Measurements from ENCODE around the gene ELANE. TPM values are rescaled to one million over a fixed set of nuclear protein-coding genes. Genes with fewer than 3 reads are reported as not detected.
"Not testable (repeated sequence)": the region's sequence is repeated elsewhere in the genome, so short reads cannot be mapped to it uniquely, and the experiment has no call there.

ELANE gene
- total RNA-seq, 1 experiment from 2014 or later: not detected

GRCh38 chr19:845707-846521, 6.2 kb upstream of the ELANE start:
- Mint-ChIP-seq H3K27me3 (ENCODE audit: insufficient read depth, unreplicated experiment) (peaks cover 7% of the 10 kb centered on the region), H3K9me3 (ENCODE audit: unreplicated experiment) (peaks cover 8% of the 10 kb centered on the region), H3K27ac (ENCODE audit: unreplicated experiment) (no peak overlapping the region), H3K4me1 (ENCODE audit: low read depth, unreplicated experiment) (no peaks in the 10 kb centered on the region), H3K4me3 (ENCODE audit: unreplicated experiment) (no peak overlapping the region), H3K36me3 (ENCODE audit: insufficient read depth, unreplicated experiment) (peaks cover 13% of the 10 kb centered on the region)
- H3K4me1 ChIP-seq: no peaks in the 10 kb centered on the region
- no peak overlapping the region for H3K4me3 ChIP-seq (ENCODE audit: low read depth, low read length)
- DNase-seq: no peak
- no TSS peak for BruUV-seq (replicated peaks)
- intact Hi-C loops (cut with micrococcal nuclease; ENCODE audit: unreplicated experiment): no loop called here
- no peaks in the 10 kb centered on the region for H3K9me3 ChIP-seq
- ChIA-PET POLR2A (no interaction called here), CTCF (no interaction called here)
- H3K36me3 ChIP-seq (ENCODE audit: control insufficient read depth, insufficient read depth, low read length): no peaks in the 10 kb centered on the region
- TF ChIP-seq CTCF (IDR thresholded peaks at IDR 0.05; ENCODE audit: insufficient read depth in 1 of 2, low read depth in 1 of 2, low read length in 1 of 2, severe bottlenecking in 1 of 2, unreplicated experiment in 1 of 2): no peak
- H3K27me3 ChIP-seq (replicated peaks; ENCODE audit: control insufficient read depth, insufficient read depth, low read length): no peaks in the 10 kb centered on the region

GRCh38 chr19:848386-848921, 3.6 kb upstream of the ELANE start:
- no peaks in the 10 kb centered on the region for H3K4me1 Mint-ChIP-seq (ENCODE audit: low read depth, unreplicated experiment)
- Histone ChIP-seq H3K36me3 (ENCODE audit: control insufficient read depth, insufficient read depth, low read length) (no peaks in the 10 kb centered on the region), H3K27me3 (replicated peaks; ENCODE audit: control insufficient read depth, insufficient read depth, low read length) (no peaks in the 10 kb centered on the region), H3K9me3 (no peaks in the 10 kb centered on the region), H3K4me3 (ENCODE audit: low read depth, low read length) (no peak overlapping the region), H3K4me1 (no peaks in the 10 kb centered on the region)
- intact Hi-C loops (cut with micrococcal nuclease; ENCODE audit: unreplicated experiment): no loop called here
- no peak overlapping the region for H3K4me3 Mint-ChIP-seq (ENCODE audit: unreplicated experiment)
- TF ChIP-seq CTCF (IDR thresholded peaks at IDR 0.05; ENCODE audit: insufficient read depth in 1 of 2, low read depth in 1 of 2, low read length in 1 of 2, severe bottlenecking in 1 of 2, unreplicated experiment in 1 of 2): no peak
- POLR2A ChIA-PET: no interaction called here
- H3K27ac Mint-ChIP-seq (ENCODE audit: unreplicated experiment): no peak overlapping the region
- CTCF ChIA-PET: interaction anchor here (0.6 kb wide), 1 partner anchor 9 kb away, joined by 3 read pairs; no protein-coding TSS in a partner anchor
- no TSS peak for BruUV-seq (replicated peaks)
- no peak for DNase-seq
- H3K36me3 Mint-ChIP-seq (ENCODE audit: insufficient read depth, unreplicated experiment): peaks cover 1% of the 10 kb centered on the region
- peaks cover 4% of the 10 kb centered on the region for H3K27me3 Mint-ChIP-seq (ENCODE audit: insufficient read depth, unreplicated experiment)
- no peaks in the 10 kb centered on the region for H3K9me3 Mint-ChIP-seq (ENCODE audit: unreplicated experiment)

GRCh38 chr19:849195-849594, 2.9 kb upstream of the ELANE start:
- intact Hi-C loops (cut with micrococcal nuclease; ENCODE audit: unreplicated experiment); H3K4me1 ChIP-seq; DNase-seq; H3K4me3 ChIP-seq (ENCODE audit: low read depth, low read length); H3K27me3 ChIP-seq (replicated peaks; ENCODE audit: control insufficient read depth, insufficient read depth, low read length); POLR2A ChIA-PET; H3K4me3 Mint-ChIP-seq (ENCODE audit: unreplicated experiment); H3K27ac Mint-ChIP-seq (ENCODE audit: unreplicated experiment); H3K36me3 Mint-ChIP-seq (ENCODE audit: insufficient read depth, unreplicated experiment); H3K36me3 ChIP-seq (ENCODE audit: control insufficient read depth, insufficient read depth, low read length); H3K9me3 ChIP-seq; BruUV-seq (replicated peaks); H3K4me1 Mint-ChIP-seq (ENCODE audit: low read depth, unreplicated experiment); H3K27me3 Mint-ChIP-seq (ENCODE audit: insufficient read depth, unreplicated experiment); H3K9me3 Mint-ChIP-seq (ENCODE audit: unreplicated experiment): not testable (repeated sequence)
- CTCF ChIA-PET: interaction anchor here (1.1 kb wide), 1 partner anchor 11 kb away, joined by 3 read pairs; no protein-coding TSS in a partner anchor

Measured in Caco-2 (cell line).